RCC 7860 (cell line): ENCODE results near the gene ACE.

Source experiments
- DNase-seq: peaks from one replicate; pipeline ENCODE4 v3.0.0-alpha.2; 2015; ENCODE audit warnings: low spot score
- FAIRE-seq: peaks from 2 replicates; lab custom pipeline; 2012; peaks lifted over from hg19 to GRCh38; lab: Jason Lieb, UNC

Gene ACE

GRCh38 chr17:63533433-63534077 is 56.7 kb downstream of the ACE start:
- FAIRE-seq (no peak), DNase-seq (no peak)

DNA sequence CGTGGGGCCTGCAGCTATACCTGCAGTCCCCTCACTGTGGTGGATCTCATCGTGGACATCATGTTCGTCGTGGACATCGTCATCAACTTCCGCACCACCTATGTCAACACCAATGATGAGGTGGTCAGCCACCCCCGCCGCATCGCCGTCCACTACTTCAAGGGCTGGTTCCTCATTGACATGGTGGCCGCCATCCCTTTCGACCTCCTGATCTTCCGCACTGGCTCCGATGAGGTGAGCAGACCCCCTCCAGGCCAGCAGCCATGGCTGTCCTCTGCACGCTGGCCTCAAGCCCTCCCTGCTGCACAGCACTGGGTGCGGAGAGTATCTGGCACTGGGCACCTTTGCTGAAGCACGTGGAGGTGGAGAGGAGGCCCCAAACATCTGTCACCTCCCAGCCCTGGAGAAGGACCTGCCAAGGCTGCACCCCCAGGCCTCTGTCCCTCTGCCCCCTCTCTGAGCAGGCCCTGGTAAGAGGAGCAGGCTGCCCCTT is 57.3 kb downstream of the ACE start:
- DNase-seq = no peak

DNA sequence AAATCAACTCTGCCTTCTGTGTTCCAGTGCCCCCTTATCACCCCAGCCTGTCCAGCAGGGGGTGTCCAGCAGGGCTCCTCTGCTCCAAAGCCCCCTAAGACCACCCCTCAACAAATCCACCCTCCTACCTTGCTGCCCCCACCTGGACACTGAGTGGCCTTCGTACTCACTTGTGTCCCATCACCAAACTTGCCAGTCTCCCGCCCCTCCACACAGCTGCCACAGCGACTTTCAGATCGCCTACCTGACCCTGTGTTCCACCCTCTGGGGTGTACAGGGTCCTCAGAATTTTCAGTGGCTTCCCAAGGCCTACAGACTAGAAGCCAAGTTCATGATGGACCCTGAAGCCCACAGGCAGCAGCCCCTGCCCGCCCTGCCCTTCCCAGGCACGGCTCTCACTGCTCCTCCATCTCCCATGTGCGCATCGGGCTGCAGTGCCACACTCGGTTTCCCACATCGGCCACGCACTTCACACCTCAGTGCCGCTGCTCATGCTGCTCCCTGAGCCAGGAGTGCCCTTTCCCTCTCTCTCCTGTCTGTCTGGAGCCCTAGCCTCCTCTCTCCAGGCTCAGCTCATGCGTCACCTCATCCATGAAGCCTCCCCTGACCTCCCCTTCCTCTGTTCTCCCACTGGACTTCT is 58.1 kb downstream of the ACE start:
- FAIRE-seq (no peak), DNase-seq (no peak)

More for the DNA sequence above, 57.3 kb downstream of the ACE start:
- FAIRE-seq = no peak

DNA sequence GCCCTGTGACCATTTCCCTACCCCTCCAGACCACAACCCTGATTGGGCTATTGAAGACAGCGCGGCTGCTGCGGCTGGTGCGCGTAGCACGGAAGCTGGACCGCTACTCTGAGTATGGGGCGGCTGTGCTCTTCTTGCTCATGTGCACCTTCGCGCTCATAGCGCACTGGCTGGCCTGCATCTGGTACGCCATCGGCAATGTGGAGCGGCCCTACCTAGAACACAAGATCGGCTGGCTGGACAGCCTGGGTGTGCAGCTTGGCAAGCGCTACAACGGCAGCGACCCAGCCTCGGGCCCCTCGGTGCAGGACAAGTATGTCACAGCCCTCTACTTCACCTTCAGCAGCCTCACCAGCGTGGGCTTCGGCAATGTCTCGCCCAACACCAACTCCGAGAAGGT is 58.8 kb downstream of the ACE start:
- no peak for DNase-seq
- no peak for FAIRE-seq

DNA sequence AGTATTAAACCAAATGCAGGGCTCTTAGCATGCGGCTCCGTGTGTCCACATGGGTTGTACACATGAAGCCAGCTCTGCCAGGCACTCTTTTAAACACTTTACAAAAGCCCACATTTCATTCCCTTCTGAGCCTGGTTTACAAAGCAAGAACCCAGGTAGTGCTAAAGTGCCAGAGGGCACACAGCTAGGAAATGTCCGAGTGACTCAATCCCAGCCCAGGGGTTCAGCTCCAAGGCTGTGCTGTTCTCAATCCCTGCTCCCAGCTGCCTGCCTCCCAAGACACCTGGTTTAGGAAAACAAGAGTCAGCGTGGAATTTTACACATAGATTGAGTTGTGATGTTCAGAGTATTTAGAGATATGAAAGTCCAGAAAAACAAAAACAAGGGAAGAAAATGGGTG is 60.1 kb downstream of the ACE start:
- FAIRE-seq (no peak), DNase-seq (no peak)

DNA sequence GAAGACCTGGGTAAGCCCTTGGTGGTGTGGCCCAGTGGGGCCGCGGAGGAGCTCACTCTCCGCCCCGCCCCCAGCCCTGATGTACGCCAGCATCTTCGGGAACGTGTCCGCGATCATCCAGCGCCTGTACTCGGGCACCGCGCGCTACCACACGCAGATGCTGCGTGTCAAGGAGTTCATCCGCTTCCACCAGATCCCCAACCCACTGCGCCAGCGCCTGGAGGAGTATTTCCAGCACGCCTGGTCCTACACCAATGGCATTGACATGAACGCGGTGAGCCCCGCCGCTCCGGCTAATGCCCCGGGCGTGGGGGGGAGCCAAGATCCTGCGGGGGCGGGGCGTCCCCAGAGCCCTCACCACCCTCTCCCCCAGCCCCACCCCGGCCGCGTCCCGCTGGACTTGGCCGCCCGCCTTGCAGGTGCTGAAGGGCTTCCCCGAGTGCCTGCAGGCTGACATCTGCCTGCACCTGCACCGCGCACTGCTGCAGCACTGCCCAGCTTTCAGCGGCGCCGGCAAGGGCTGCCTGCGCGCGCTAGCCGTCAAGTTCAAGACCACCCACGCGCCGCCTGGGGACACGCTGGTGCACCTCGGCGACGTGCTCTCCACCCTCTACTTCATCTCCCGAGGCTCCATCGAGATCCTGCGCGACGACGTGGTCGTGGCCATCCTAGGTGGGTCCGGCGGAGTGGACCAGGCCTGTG is 61.3 kb downstream of the ACE start:
- no peak for DNase-seq
- no peak for FAIRE-seq

GRCh38 chr17:63538693-63539595 is 62.1 kb downstream of the ACE start:
- DNase-seq = no peak
- no peak for FAIRE-seq

DNA sequence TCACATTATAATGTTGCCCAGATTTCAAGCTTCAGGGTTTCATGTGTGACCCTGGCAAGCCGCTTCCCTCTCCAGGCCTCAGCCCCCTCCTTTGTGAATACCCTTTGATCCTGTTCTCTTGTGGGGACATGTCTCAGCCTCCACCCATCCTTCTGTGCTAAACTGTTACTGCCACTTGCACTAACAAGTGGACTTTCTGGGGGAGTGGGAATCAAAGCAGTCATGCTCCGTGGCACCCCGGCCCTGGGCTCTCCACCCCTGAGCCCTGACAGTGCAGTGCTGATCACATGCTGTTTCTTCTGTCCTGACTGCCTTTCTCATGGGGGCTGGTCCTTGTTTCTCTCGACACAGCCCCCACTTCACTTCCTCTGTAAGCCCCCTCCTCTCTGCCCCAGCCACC is 63.7 kb downstream of the ACE start:
- no peak for FAIRE-seq
- no peak for DNase-seq

DNA sequence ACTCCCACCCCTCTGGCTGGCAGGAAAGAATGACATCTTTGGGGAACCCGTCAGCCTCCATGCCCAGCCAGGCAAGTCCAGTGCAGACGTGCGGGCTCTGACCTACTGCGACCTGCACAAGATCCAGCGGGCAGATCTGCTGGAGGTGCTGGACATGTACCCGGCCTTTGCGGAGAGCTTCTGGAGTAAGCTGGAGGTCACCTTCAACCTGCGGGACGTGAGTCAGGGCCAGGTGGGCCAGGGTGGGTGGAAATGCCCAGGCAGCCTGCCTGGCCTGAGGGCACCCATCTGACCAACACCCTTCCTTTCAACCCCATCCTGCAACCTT is 65.3 kb downstream of the ACE start:
- FAIRE-seq (no peak), DNase-seq (no peak)

GRCh38 chr17:63542942-63543821 is 66.3 kb downstream of the ACE start:
- DNase-seq = no peak

DNA sequence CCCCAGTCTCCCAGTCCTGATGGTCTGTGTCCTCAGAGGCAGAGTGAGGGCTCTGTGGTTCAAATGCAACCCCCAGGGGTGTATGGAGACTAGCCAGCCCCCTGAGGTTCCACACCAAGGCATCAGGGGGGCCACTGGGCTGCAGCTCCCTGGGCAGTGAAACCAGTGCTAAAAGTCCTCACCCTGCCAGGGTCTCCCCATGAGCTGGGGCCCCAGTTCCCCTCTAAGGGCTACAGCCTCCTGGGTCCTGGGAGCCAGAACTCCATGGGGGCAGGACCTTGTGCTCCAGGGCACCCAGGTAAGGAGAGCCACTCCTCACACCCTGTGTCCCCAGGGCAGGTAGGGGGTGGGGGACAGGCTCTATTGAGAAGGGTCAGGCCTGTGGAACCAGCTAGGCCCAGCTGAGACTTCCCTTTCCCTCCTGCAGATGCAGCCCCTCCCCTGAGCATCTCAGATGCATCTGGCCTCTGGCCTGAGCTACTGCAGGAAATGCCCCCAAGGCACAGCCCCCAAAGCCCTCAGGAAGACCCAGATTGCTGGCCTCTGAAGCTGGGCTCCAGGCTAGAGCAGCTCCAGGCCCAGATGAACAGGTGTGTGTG is 67.1 kb downstream of the ACE start:
- no peak for FAIRE-seq
- DNase-seq = no peak

More at GRCh38 chr17:63542942-63543821, 66.3 kb downstream of the ACE start:
- no peak for FAIRE-seq

DNA sequence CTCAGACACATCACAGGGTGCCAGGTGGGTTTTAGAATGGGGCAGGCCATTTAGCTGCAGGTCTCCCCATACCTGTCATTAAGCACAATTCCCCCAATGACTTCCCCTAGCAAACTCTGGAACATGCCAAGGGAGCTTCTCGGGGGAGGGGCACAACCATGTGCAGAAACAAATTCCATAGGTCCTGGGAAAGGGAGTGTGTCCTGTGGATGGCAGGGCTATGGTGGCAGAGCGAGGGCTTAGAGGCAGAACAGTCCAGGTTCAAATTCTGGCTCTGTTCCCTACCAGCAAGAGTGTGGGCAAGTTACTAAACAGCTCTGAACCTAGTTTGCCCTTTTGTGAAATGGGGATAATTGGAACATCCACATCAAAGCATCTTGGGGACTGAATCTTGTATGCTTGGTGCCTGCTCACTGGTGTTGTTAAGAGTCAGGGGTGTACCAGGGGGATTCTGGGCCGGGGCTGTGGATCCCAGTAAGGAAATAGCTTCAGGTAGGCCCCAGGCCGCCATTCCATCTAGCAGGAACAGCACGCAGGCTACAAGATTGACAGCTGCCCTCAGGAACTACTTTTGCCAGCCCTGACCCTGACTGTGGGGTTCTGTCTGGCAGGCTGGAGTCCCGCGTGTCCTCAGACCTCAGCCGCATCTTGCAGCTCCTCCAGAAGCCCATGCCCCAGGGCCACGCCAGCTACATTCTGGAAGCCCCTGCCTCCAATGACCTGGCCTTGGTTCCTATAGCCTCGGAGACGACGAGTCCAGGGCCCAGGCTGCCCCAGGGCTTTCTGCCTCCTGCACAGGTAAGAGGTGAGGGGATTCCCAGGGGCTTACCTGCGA is 67.8 kb downstream of the ACE start:
- DNase-seq = no peak
- no peak for FAIRE-seq

- no peak for FAIRE-seq
- DNase-seq = no peak
Observed at GRCh38 chr17:63546308-63547082, 69.6 kb downstream of the ACE start.

DNA sequence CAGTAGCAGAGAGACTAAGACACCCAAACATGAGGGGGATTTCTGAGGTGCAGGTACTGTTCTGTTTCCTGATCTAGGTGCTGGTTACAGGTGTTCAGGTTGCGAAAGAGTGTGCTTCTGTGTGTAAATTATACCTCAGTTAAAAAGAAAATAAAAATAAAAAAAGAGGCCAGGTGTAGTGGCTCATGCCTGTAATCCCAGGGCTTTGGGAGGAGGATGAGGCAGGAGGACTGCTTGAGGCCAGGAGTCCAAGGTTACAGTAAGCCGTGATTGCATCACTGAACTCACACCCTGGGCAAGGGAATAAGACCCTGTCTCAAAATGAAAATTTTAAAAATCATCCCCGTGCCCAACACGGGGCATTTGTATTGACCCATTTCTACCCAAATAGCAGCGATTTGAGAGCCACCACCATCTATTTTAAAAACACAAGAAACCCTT is 70.2 kb downstream of the ACE start:
- no peak for FAIRE-seq
- DNase-seq = no peak
